ENCODE results near the gene CAMKMT. TPM values are rescaled to one million over a fixed set of nuclear protein-coding genes. Genes with fewer than 3 reads are reported as not detected.

The CAMKMT gene
- total RNA-seq, 1 experiment from 2014 or later = 17.4 TPM

DNA sequence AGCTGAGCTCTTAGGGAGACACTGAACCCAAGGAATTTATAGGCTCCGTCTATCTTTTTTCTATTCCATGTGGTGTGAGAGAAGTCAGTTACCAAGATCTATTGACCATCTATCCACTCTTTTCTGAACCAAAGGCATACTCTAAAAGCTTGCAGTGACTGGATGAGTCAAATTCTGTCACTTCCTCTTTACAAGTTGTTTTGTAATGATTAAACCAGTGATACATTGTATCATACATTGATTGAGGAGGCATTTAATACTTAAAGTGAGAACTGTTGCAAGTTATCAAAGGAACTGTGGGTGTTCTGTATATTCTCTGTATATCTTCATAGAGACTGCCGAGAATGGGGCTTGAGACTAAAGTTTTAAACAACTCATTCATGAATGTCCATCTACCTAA is 188.8 kb downstream of the CAMKMT start:
- no peaks in the 10 kb centered on the region for H3K23me2 ChIP-seq (ENCODE audit: insufficient read length, low read depth, low read length, poor library complexity, severe bottlenecking)
- H2BK12ac ChIP-seq (ENCODE audit: insufficient read length, low read depth, low read length) = no peak overlapping the region
- no peaks in the 10 kb centered on the region for H3K79me2 ChIP-seq (ENCODE audit: insufficient read depth, low read length)
- no peaks in the 10 kb centered on the region for H3K9me3 ChIP-seq (ENCODE audit: control insufficient read depth, low read depth, low read length)
- H3K4ac ChIP-seq (ENCODE audit: low read depth, low read length) = no peak overlapping the region
- H3K9me3 Mint-ChIP-seq = no peaks in the 10 kb centered on the region
- no peak overlapping the region for H4K91ac ChIP-seq (ENCODE audit: insufficient read length, low read depth, low read length)
- H3K56ac ChIP-seq (ENCODE audit: insufficient read length, low read depth, low read length) = no peak overlapping the region
- H3K27me3 Mint-ChIP-seq (ENCODE audit: low read depth) = no peaks in the 10 kb centered on the region
- H3K36me3 Mint-ChIP-seq (ENCODE audit: insufficient read depth in 1 of 3, low read depth in 3 of 3) = peaks cover 0 to 2% (median under 1%) of the 10 kb centered on the region in 3 experiments; a peak in 3 of 7 replicates
- no peak overlapping the region for H2BK15ac ChIP-seq (ENCODE audit: low read depth, low read length)
- no peak overlapping the region for H2AK5ac ChIP-seq (ENCODE audit: insufficient read length, low read length)
- no peak overlapping the region for H3K27ac Mint-ChIP-seq
- no peaks in the 10 kb centered on the region for H4K20me1 ChIP-seq (ENCODE audit: control insufficient read depth, insufficient read depth, insufficient read length)
- H3K4me1 Mint-ChIP-seq = peaks cover 43 to 47% of the 10 kb centered on the region in 2 experiments
- H3K4me3 Mint-ChIP-seq = no peak overlapping the region
- no CpG with 5 or more reads among the region's 2 CpGs for WGBS (ENCODE audit: extremely low coverage, insufficient read length, low lambda C conversion rate)
- H2AFZ ChIP-seq (ENCODE audit: low read length) = no peak overlapping the region
- H4K5ac ChIP-seq (ENCODE audit: insufficient read length, low read depth, low read length) = no peak overlapping the region
- no peak for DNase-seq
- H3K9ac ChIP-seq (ENCODE audit: extremely low read depth, insufficient read length, low read length) = no peak overlapping the region
- H3K18ac ChIP-seq (ENCODE audit: insufficient read length, low read depth, low read length) = no peak overlapping the region
- H4K8ac ChIP-seq (replicated peaks; ENCODE audit: insufficient read length, low read depth, low read length) = no peak overlapping the region
- no peaks in the 10 kb centered on the region for H3K27me3 ChIP-seq (ENCODE audit: insufficient read depth, low read length)
- TF ChIP-seq, protein P1, sequence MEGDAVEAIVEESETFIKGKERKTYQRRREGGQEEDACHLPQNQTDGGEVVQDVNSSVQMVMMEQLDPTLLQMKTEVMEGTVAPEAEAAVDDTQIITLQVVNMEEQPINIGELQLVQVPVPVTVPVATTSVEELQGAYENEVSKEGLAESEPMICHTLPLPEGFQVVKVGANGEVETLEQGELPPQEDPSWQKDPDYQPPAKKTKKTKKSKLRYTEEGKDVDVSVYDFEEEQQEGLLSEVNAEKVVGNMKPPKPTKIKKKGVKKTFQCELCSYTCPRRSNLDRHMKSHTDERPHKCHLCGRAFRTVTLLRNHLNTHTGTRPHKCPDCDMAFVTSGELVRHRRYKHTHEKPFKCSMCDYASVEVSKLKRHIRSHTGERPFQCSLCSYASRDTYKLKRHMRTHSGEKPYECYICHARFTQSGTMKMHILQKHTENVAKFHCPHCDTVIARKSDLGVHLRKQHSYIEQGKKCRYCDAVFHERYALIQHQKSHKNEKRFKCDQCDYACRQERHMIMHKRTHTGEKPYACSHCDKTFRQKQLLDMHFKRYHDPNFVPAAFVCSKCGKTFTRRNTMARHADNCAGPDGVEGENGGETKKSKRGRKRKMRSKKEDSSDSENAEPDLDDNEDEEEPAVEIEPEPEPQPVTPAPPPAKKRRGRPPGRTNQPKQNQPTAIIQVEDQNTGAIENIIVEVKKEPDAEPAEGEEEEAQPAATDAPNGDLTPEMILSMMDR (conservative IDR thresholded peaks at IDR 0.05) = no peak
- no peak overlapping the region for H2BK120ac ChIP-seq (ENCODE audit: low read depth, low read length, poor library complexity, severe bottlenecking)
- H3K4me1 ChIP-seq (ENCODE audit: insufficient read depth, low read length) = peaks cover 13% of the 10 kb centered on the region; the same call in 1 of the 2 replicates
- H3K79me1 ChIP-seq (ENCODE audit: insufficient read depth, low read depth, low read length, poor library complexity, severe bottlenecking) = no peaks in the 10 kb centered on the region
- H3K23ac ChIP-seq (ENCODE audit: insufficient read length, low read depth, low read length) = no peak overlapping the region
- H3T11ph ChIP-seq (ENCODE audit: low read length) = no peak overlapping the region
- H2BK5ac ChIP-seq (ENCODE audit: insufficient read length, low read length) = no peak overlapping the region
- no peak overlapping the region for H2BK20ac ChIP-seq (ENCODE audit: low read depth, low read length, poor library complexity, severe bottlenecking)
- H3K14ac ChIP-seq (ENCODE audit: insufficient read depth, low read length) = no peak overlapping the region
- no peak overlapping the region for H3K4me2 ChIP-seq (ENCODE audit: insufficient read depth, insufficient read length, low read length)
- H3K27ac ChIP-seq (ENCODE audit: insufficient read length, low read depth, low read length) = no peak overlapping the region

All from H9 (cell line).